ES-I3 (cell line): ENCODE results near the gene SNX2.

Experiments
- H3K36me3 ChIP-seq: 2 replicates; pipeline ENCODE4 v1.6.1; 2013; ENCODE audit warnings: mild to moderate bottlenecking, low read length, control low read depth, moderate library complexity; ENCODE audit not compliant: insufficient read depth
- H3K4me1 ChIP-seq: 2 replicates; pipeline ENCODE4 v1.6.1; 2013; ENCODE audit warnings: mild to moderate bottlenecking, control low read depth, low read length; ENCODE audit not compliant: insufficient read depth
- H3K9ac ChIP-seq: 2 replicates; pipeline ENCODE4 v1.6.1; 2013; ENCODE audit warnings: low read depth, mild to moderate bottlenecking, low read length, moderate library complexity
- H3K9me3 ChIP-seq: 2 replicates; pipeline ENCODE4 v1.6.1; 2013; ENCODE audit warnings: mild to moderate bottlenecking, low read length, moderate library complexity; ENCODE audit not compliant: control insufficient read depth, insufficient read depth

SNX2 gene

GRCh38 chr5:122781465-122781864 is 6.6 kb downstream of the SNX2 start:
- Histone ChIP-seq H3K4me1 (no peaks in the 10 kb centered on the region), H3K9me3 (peaks cover 3% of the 10 kb centered on the region; the same call in 1 of the 2 replicates), H3K36me3 (no peaks in the 10 kb centered on the region)

GRCh38 chr5:122785294-122785693 is 10.4 kb downstream of the SNX2 start:
- H3K36me3 ChIP-seq = no peaks in the 10 kb centered on the region
- H3K9me3 ChIP-seq = peaks cover 3% of the 10 kb centered on the region; the same call in 1 of the 2 replicates
- H3K4me1 ChIP-seq = no peaks in the 10 kb centered on the region
- no peak overlapping the region for H3K9ac ChIP-seq

More at GRCh38 chr5:122781465-122781864, 6.6 kb downstream of the SNX2 start:
- H3K9ac ChIP-seq = no peak overlapping the region

GRCh38 chr5:122788371-122788770 is 13.5 kb downstream of the SNX2 start:
- H3K4me1 ChIP-seq = no peaks in the 10 kb centered on the region
- no peaks in the 10 kb centered on the region for H3K36me3 ChIP-seq
- H3K9me3 ChIP-seq = peaks cover 3% of the 10 kb centered on the region; the same call in 1 of the 2 replicates
- H3K9ac ChIP-seq = no peak overlapping the region

- Histone ChIP-seq H3K36me3 (no peaks in the 10 kb centered on the region), H3K9ac (no peak overlapping the region), H3K9me3 (peaks cover 3% of the 10 kb centered on the region; the same call in 1 of the 2 replicates), H3K4me1 (no peaks in the 10 kb centered on the region)
Measured at GRCh38 chr5:122788996-122789395, 14.1 kb downstream of the SNX2 start.

GRCh38 chr5:122789461-122790171 is 14.7 kb downstream of the SNX2 start:
- H3K36me3 ChIP-seq = no peaks in the 10 kb centered on the region
- H3K9ac ChIP-seq = no peak overlapping the region
- peaks cover 3% of the 10 kb centered on the region; the same call in 1 of the 2 replicates for H3K9me3 ChIP-seq
- H3K4me1 ChIP-seq = no peaks in the 10 kb centered on the region

GRCh38 chr5:122790354-122791103 is 15.6 kb downstream of the SNX2 start:
- no peaks in the 10 kb centered on the region for H3K36me3 ChIP-seq
- no peaks in the 10 kb centered on the region; the same call in 1 of the 2 replicates for H3K9me3 ChIP-seq
- H3K9ac ChIP-seq = no peak overlapping the region
- no peaks in the 10 kb centered on the region for H3K4me1 ChIP-seq

GRCh38 chr5:122805481-122805880 is 30.6 kb downstream of the SNX2 start:
- no peaks in the 10 kb centered on the region for H3K9me3 ChIP-seq
- H3K36me3 ChIP-seq = peaks cover 3% of the 10 kb centered on the region; the same call in 1 of the 2 replicates
- H3K4me1 ChIP-seq = peaks cover 13% of the 10 kb centered on the region; the same call in 1 of the 2 replicates
- H3K9ac ChIP-seq = no peak overlapping the region

- no peaks in the 10 kb centered on the region for H3K36me3 ChIP-seq
- peaks cover 22% of the 10 kb centered on the region; the same call in 1 of the 2 replicates for H3K4me1 ChIP-seq
- no peaks in the 10 kb centered on the region for H3K9me3 ChIP-seq
- no peak overlapping the region for H3K9ac ChIP-seq
Measured at GRCh38 chr5:122810405-122810804, 35.5 kb downstream of the SNX2 start.

GRCh38 chr5:122815218-122815767 is 40.4 kb downstream of the SNX2 start:
- Histone ChIP-seq H3K4me1 (peaks cover 14% of the 10 kb centered on the region; the same call in 1 of the 2 replicates), H3K36me3 (no peaks in the 10 kb centered on the region), H3K9me3 (no peaks in the 10 kb centered on the region), H3K9ac (no peak overlapping the region)

GRCh38 chr5:122816756-122817155 is 41.9 kb downstream of the SNX2 start:
- Histone ChIP-seq H3K9me3 (no peaks in the 10 kb centered on the region), H3K9ac (no peak overlapping the region), H3K4me1 (peaks cover 10% of the 10 kb centered on the region; the same call in 1 of the 2 replicates), H3K36me3 (no peaks in the 10 kb centered on the region)

- H3K9ac ChIP-seq = no peak overlapping the region
- no peaks in the 10 kb centered on the region for H3K9me3 ChIP-seq
Measured at GRCh38 chr5:122831984-122832383, 57.1 kb downstream of the SNX2 start.

GRCh38 chr5:122835681-122836080 is 60.8 kb downstream of the SNX2 start:
- no peaks in the 10 kb centered on the region for H3K4me1 ChIP-seq
- no peaks in the 10 kb centered on the region for H3K36me3 ChIP-seq
- no peak overlapping the region for H3K9ac ChIP-seq
- no peaks in the 10 kb centered on the region for H3K9me3 ChIP-seq

More at GRCh38 chr5:122831984-122832383, 57.1 kb downstream of the SNX2 start:
- Histone ChIP-seq H3K4me1 (no peaks in the 10 kb centered on the region), H3K36me3 (peaks cover 7% of the 10 kb centered on the region; the same call in 1 of the 2 replicates)

- Histone ChIP-seq H3K9me3 (no peaks in the 10 kb centered on the region), H3K4me1 (no peaks in the 10 kb centered on the region), H3K36me3 (no peaks in the 10 kb centered on the region), H3K9ac (no peak overlapping the region)
Measured at GRCh38 chr5:122836947-122837346, 62.1 kb downstream of the SNX2 start.

- Histone ChIP-seq H3K9me3 (no peaks in the 10 kb centered on the region), H3K9ac (no peak overlapping the region)
Measured at GRCh38 chr5:122839731-122840130, 64.9 kb downstream of the SNX2 start.

More at GRCh38 chr5:122839731-122840130, 64.9 kb downstream of the SNX2 start:
- H3K36me3 ChIP-seq = no peaks in the 10 kb centered on the region
- H3K4me1 ChIP-seq = no peaks in the 10 kb centered on the region
